Measurements from ENCODE around the gene DCC.

DNA sequence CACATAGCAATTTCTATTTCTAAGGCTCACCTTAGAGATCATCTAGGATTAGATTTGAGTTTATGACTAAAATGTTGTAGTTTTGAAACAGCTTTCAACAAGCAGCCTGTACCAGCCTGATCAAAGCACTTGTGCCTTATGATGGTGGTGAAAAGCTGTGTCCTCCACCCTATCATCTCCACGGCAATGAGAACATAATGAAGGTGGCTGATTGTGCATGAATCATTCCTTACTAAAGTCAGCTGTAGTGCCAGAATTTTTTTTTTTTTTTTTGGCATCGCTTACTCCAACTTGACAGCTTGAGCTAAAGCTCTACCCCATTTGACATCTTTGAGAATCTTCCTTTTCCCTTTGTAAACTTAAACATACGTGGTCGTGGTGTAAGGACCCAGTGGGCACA is 86.0 kb downstream of the DCC start:
- TF ChIP-seq CTCF (IDR thresholded peaks at IDR 0.05) (no peak), ATF6 (CRISPR knock-in tag; IDR thresholded peaks at IDR 0.05) (no peak), ESRRA (CRISPR knock-in tag; IDR thresholded peaks at IDR 0.05; ENCODE audit: borderline replicate concordance) (no peak), KAT7 (CRISPR knock-in tag; IDR thresholded peaks at IDR 0.05; ENCODE audit: borderline replicate concordance) (no peak), NFYB (CRISPR knock-in tag; conservative IDR thresholded peaks at IDR 0.05; ENCODE audit: low read depth) (no peak)
- TF ChIP-seq, protein P1, sequence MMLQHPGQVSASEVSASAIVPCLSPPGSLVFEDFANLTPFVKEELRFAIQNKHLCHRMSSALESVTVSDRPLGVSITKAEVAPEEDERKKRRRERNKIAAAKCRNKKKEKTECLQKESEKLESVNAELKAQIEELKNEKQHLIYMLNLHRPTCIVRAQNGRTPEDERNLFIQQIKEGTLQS (CRISPR knock-in tag; conservative IDR thresholded peaks at IDR 0.05), result no peak
- TF ChIP-seq, protein P2, sequence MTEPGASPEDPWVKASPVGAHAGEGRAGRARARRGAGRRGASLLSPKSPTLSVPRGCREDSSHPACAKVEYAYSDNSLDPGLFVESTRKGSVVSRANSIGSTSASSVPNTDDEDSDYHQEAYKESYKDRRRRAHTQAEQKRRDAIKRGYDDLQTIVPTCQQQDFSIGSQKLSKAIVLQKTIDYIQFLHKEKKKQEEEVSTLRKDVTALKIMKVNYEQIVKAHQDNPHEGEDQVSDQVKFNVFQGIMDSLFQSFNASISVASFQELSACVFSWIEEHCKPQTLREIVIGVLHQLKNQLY (CRISPR knock-in tag; IDR thresholded peaks at IDR 0.05), result no peak
- TF ChIP-seq, protein P3, sequence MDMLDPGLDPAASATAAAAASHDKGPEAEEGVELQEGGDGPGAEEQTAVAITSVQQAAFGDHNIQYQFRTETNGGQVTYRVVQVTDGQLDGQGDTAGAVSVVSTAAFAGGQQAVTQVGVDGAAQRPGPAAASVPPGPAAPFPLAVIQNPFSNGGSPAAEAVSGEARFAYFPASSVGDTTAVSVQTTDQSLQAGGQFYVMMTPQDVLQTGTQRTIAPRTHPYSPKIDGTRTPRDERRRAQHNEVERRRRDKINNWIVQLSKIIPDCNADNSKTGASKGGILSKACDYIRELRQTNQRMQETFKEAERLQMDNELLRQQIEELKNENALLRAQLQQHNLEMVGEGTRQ (CRISPR knock-in tag; IDR thresholded peaks at IDR 0.05), result no peak
